Stomach (tissue), 4 donors: ENCODE data around the gene S100A4.

Experiments
- CTCF ChIP-seq, 7 experiments: fragments of 450-650 bp in 4 of 7; fragments of 200-600 bp in 3 of 7; sonication (generic) in 3 of 7; IDR thresholded peaks; one replicate each; pipeline ENCODE4 v1.5.1; 2016 to 2019; ENCODE audit warnings: antibody characterized with exemption in 7 of 7, control low read depth in 2 of 7, mild to moderate bottlenecking in 1 of 7
- POLR2A ChIP-seq, 4 donors: fragments of 450-650 bp; IDR thresholded peaks; one replicate each; pipeline ENCODE4 v1.6.1; 2016; ENCODE audit warnings: antibody characterized with exemption in 4 of 4, control low read depth in 2 of 4, mild to moderate bottlenecking in 1 of 4, moderate library complexity in 1 of 4

GRCh38 chr1:153565529-153566374 is 20.1 kb upstream of the S100A4 start, which contains the start of gene S100A2:
- TF ChIP-seq CTCF (IDR thresholded peaks at IDR 0.05) = no peak
- TF ChIP-seq POLR2A (IDR thresholded peaks at IDR 0.05) = no peak
